Mesothelial cell of epicardium (in vitro differentiated cells): Measurements from ENCODE around the gene ZZZ3. TPM values are rescaled to one million over a fixed set of nuclear protein-coding genes. Genes with fewer than 3 reads are reported as not detected.

Experiments
- DNase-seq, 2 experiments: peaks; one replicate each; pipeline ENCODE4 v3.0.0; 2021; ENCODE audit warnings: low spot score in 2 of 2; ENCODE audit not compliant: unreplicated experiment in 2 of 2
- H3K27ac Mint-ChIP-seq: 2 replicates; pipeline ENCODE4 v1.8.0; 2021; ENCODE audit warnings: mixed read lengths
- H3K27me3 Mint-ChIP-seq: 2 replicates; pipeline ENCODE4 v1.8.0; 2021; ENCODE audit warnings: low read depth, mixed read lengths
- H3K36me3 Mint-ChIP-seq: 2 replicates; pipeline ENCODE4 v1.8.0; 2021; ENCODE audit warnings: mixed read lengths
- H3K4me1 Mint-ChIP-seq: 2 replicates; pipeline ENCODE4 v1.8.0; 2021; ENCODE audit warnings: mixed read lengths
- H3K4me3 Mint-ChIP-seq: 2 replicates; pipeline ENCODE4 v1.8.0; 2021; ENCODE audit warnings: mild to moderate bottlenecking, moderate library complexity, mixed read lengths
- H3K9me3 Mint-ChIP-seq: 2 replicates; pipeline ENCODE4 v1.8.0; 2021; ENCODE audit warnings: mixed read lengths
- total RNA-seq: library from RNA; stranded (reverse); gene quantifications from 3 replicates; pipeline ENCODE4 v1.2.1, GENCODE V29; 2021
- TF ChIP-seq, protein P1 (sequence below): fragments of 200-600 bp; sonication (generic); IDR thresholded peaks from one replicate; pipeline ENCODE4 v1.5.0; 2021; ENCODE audit warnings: antibody characterized with exemption; ENCODE audit not compliant: unreplicated experiment

Gene ZZZ3
- total RNA-seq, 1 donor from 2014 or later, result 66.9 TPM

DNA sequence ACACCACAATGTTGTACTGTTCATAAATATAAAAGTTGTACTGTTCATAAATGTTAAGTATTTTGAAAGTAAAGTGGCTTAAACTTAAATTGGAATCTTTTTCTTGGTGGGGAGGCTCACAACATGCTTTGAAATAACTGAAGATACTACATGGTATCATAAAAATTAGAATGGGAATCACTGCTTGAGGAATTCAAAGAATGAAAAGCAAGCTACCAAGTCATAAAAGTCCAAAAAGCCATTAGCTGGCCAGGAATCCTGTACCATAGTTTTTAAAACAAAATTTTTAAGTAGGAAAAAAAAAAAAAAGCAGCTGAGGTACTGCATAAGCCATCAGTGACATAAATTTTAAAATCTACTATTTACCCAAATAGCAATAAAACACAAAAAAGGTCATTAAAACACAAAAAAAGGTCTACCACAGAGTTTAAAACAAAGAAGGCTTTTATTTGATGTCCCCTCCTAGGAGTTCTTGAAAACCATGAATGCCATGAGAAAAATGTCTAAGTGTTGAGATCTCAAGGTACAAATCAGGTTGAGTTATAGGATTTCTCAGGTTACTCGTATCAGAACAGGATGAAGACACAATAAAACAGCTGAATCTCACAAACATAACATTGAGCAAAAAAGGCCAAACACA, 8.6 kb downstream of the ZZZ3 start:
- Mint-ChIP-seq H3K27ac (peak overlapping the region; percentile 61), H3K36me3 (no peaks in the 10 kb centered on the region), H3K9me3 (no peaks in the 10 kb centered on the region), H3K4me1 (peaks cover 32% of the 10 kb centered on the region), H3K4me3 (no peak overlapping the region), H3K27me3 (no peaks in the 10 kb centered on the region)
- TF ChIP-seq, protein P1, sequence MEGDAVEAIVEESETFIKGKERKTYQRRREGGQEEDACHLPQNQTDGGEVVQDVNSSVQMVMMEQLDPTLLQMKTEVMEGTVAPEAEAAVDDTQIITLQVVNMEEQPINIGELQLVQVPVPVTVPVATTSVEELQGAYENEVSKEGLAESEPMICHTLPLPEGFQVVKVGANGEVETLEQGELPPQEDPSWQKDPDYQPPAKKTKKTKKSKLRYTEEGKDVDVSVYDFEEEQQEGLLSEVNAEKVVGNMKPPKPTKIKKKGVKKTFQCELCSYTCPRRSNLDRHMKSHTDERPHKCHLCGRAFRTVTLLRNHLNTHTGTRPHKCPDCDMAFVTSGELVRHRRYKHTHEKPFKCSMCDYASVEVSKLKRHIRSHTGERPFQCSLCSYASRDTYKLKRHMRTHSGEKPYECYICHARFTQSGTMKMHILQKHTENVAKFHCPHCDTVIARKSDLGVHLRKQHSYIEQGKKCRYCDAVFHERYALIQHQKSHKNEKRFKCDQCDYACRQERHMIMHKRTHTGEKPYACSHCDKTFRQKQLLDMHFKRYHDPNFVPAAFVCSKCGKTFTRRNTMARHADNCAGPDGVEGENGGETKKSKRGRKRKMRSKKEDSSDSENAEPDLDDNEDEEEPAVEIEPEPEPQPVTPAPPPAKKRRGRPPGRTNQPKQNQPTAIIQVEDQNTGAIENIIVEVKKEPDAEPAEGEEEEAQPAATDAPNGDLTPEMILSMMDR, result no peak
- DNase-seq, result no peak

DNA sequence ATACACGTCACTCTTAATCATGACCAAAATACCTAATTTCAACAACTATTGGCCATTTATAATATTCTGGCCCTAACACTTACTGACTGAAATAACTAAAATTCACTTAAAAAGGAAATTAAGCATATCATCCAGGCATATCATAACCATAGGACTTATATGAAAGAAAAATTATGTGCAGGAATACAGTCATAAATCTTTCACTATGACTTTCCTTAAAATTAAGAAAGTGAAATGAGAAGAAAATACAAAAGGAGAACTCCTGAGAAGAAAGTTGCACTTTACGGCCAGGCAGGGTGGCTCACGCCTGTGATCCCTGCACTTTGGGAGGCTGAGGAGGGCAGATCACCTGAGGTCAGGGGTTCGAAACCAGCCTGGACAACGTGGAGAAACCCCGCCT, 9.4 kb downstream of the ZZZ3 start:
- Mint-ChIP-seq H3K27ac (peak overlapping the region; percentile 56), H3K36me3 (no peaks in the 10 kb centered on the region), H3K27me3 (no peaks in the 10 kb centered on the region), H3K4me1 (peaks cover 34% of the 10 kb centered on the region), H3K4me3 (no peak overlapping the region), H3K9me3 (no peaks in the 10 kb centered on the region)
- TF ChIP-seq, protein P1, result no peak
- DNase-seq, result no peak

DNA sequence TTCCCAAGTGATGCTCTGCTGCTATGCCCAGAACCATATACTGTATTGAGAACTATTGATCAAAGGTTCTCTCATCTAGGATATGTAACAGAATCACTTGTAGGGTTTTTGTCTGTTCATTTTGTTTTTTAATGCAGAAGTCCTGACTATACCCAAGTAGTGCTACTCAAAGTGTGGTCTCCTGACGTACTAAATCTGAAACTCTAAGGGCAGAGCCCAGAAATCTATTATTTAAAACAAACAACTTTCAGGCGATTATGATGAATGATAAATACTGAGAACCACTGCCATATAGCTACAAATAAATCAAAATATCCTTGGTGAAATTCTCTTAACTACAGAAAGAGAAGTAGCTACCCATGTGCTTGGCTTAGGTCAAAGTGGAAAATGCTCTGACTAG, 10.1 kb downstream of the ZZZ3 start:
- Mint-ChIP-seq H3K4me3 (no peak overlapping the region), H3K36me3 (no peaks in the 10 kb centered on the region), H3K27ac (no peak overlapping the region), H3K27me3 (no peaks in the 10 kb centered on the region), H3K4me1 (peaks cover 35% of the 10 kb centered on the region), H3K9me3 (no peaks in the 10 kb centered on the region)
- no peak for DNase-seq
- TF ChIP-seq, protein P1, result no peak

DNA sequence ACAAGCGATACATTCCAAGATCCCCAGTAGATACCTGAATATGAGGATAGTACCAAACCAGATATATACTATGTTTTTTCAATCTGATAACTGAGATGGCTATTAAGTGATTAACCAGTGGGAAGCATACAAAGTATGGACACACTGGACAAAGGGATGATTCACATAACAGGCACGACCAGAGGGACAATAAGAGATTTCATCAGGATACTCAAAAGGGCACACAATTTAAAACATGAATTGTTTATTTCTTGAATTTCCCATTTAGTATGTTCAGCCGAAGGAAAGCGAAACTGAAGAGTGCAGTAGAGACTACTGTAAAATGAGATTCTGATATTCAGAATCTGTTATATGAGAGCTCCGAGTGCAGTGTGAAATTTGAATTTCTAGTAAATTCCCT, 10.6 kb downstream of the ZZZ3 start:
- Mint-ChIP-seq H3K27me3 (no peaks in the 10 kb centered on the region), H3K4me1 (peaks cover 41% of the 10 kb centered on the region), H3K9me3 (no peaks in the 10 kb centered on the region), H3K4me3 (no peak overlapping the region), H3K27ac (peak overlapping the region; percentile 14), H3K36me3 (no peaks in the 10 kb centered on the region)
- TF ChIP-seq, protein P1, result no peak
- no peak for DNase-seq

DNA sequence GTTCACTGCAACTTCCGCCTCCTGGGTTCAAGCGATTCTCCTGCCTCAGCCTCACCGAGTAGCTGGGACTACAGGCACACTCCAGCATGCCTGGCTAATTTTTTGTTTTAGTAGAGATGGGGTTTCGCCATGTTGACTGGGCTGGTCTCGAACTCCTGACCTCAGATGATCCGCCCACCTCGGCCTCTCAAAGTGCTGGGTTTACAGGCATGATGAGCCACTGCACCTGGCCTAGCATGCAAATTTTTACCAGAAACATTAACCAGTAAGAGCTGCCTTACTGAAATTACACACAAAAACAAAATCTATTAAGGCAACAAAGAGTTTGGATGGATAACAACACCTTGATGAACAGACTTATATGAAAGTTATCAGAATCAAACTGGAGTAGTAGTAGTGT, 12.1 kb downstream of the ZZZ3 start:
- Mint-ChIP-seq H3K27ac (no peak overlapping the region), H3K36me3 (no peaks in the 10 kb centered on the region), H3K4me3 (no peak overlapping the region), H3K4me1 (peaks cover 44% of the 10 kb centered on the region), H3K27me3 (no peaks in the 10 kb centered on the region), H3K9me3 (no peaks in the 10 kb centered on the region)
- TF ChIP-seq, protein P1, result no peak
- DNase-seq, result no peak
